SK-N-SH (cell line): ENCODE measurements around the gene SSBP2. TPM values are rescaled to one million over a fixed set of nuclear protein-coding genes. Genes with fewer than 3 reads are reported as not detected.

Experiments used
- CTCF ChIA-PET: fragments of 300-600, 350-600 bp; formaldehyde crosslinking; extraction: SDS; loops from one replicate; lab custom pipeline; 2021; lab: Yijun Ruan, JAX
- POLR2A ChIA-PET: fragments of 350-600 bp; sonication (Branson Sonifier 250); formaldehyde crosslinking; extraction: SDS; loops from one replicate; lab custom pipeline; 2020; ENCODE audit warnings: antibody characterized with exemption, inconsistent platforms; lab: Yijun Ruan, JAX
- DNase-seq: peaks from one replicate; pipeline ENCODE4 v3.0.0; 2012
- H2AFZ ChIP-seq: fragments of 200-600 bp; sonication (generic); 2 replicates; pipeline ENCODE4 v1.8.1; 2016; ENCODE audit warnings: antibody characterized with exemption, mild to moderate bottlenecking, low read depth
- H3F3A ChIP-seq: fragments of 200-600 bp; sonication (generic); replicated peaks from 2 replicates; pipeline ENCODE3; 2016; ENCODE audit warnings: antibody characterized with exemption, mild to moderate bottlenecking; ENCODE audit not compliant: insufficient read depth
- H3K27ac ChIP-seq, 2 experiments: fragments of 200-500 bp in 1 of 2; fragments of 200-600 bp in 1 of 2; sonication (Bioruptor generic) in 1 of 2; sonication (generic), shearing (Covaris generic) in 1 of 2; 2 replicates each; pipeline versions ENCODE4 v1.5.1 to v1.6.1; 2014 to 2016; ENCODE audit warnings: low read depth in 2 of 2, inconsistent platforms in 1 of 2, low read length in 1 of 2, mild to moderate bottlenecking in 1 of 2, mixed read lengths in 1 of 2
- H3K27me3 ChIP-seq: fragments of 200-600 bp; sonication (generic), shearing (Covaris generic); 2 replicates; pipeline ENCODE4 v1.6.1; 2016; ENCODE audit warnings: mixed run types; ENCODE audit not compliant: insufficient read depth
- H3K36me3 ChIP-seq, 2 experiments: fragments of 200-500 bp in 1 of 2; fragments of 200-600 bp in 1 of 2; sonication (Bioruptor generic) in 1 of 2; sonication (generic) in 1 of 2; replicated peaks in 1 of 2; 2 replicates each; pipeline versions ENCODE3 to v1.5.1; 2014 to 2016; ENCODE audit warnings: low read length in 1 of 2, mild to moderate bottlenecking in 1 of 2; ENCODE audit not compliant: insufficient read depth in 2 of 2, control insufficient read depth in 1 of 2
- H3K4me1 ChIP-seq, 2 experiments: fragments of 200-500 bp in 1 of 2; fragments of 200-600 bp in 1 of 2; sonication (Bioruptor generic) in 1 of 2; sonication (generic), shearing (Covaris generic) in 1 of 2; 2 replicates each; pipeline versions ENCODE4 v1.5.1 to v1.6.1; 2014 to 2016; ENCODE audit warnings: low read depth in 1 of 2, low read length in 1 of 2, mixed run types in 1 of 2; ENCODE audit not compliant: insufficient read depth in 2 of 2, control insufficient read depth in 1 of 2
- H3K4me2 ChIP-seq: fragments of 200-600 bp; sonication (generic), shearing (Covaris generic); 2 replicates; pipeline ENCODE4 v1.6.1; 2017; ENCODE audit warnings: mixed run types
- H3K4me3 ChIP-seq, 2 experiments: fragments of 200-500 bp in 1 of 2; fragments of 200-600 bp in 1 of 2; sonication (Bioruptor generic) in 1 of 2; sonication (generic), shearing (Covaris generic) in 1 of 2; 2 replicates each; pipeline versions ENCODE4 v1.5.1 to v1.8.1; 2014 to 2016; ENCODE audit warnings: low read depth in 2 of 2, inconsistent platforms in 1 of 2, low read length in 1 of 2, mild to moderate bottlenecking in 1 of 2, mixed read lengths in 1 of 2, moderate library complexity in 1 of 2
- H3K79me2 ChIP-seq: fragments of 200-600 bp; sonication (generic); 2 replicates; pipeline ENCODE4 v1.8.1; 2017; ENCODE audit warnings: mild to moderate bottlenecking; ENCODE audit not compliant: insufficient read depth
- H3K9ac ChIP-seq: fragments of 200-600 bp; sonication (generic); 2 replicates; pipeline ENCODE4 v1.6.1; 2017; ENCODE audit warnings: mixed run types
- H3K9me2 ChIP-seq: fragments of 200-600 bp; sonication (generic); 2 replicates; pipeline ENCODE4 v1.6.1; 2017; ENCODE audit warnings: mixed run types
- H3K9me3 ChIP-seq: fragments of 200-600 bp; sonication (generic); 2 replicates; pipeline ENCODE4 v1.6.1; 2017; ENCODE audit warnings: mixed run types, mild to moderate bottlenecking, moderate library complexity
- H4K20me1 ChIP-seq: fragments of 200-600 bp; sonication (generic); 2 replicates; pipeline ENCODE4 v1.6.1; 2017; ENCODE audit warnings: mild to moderate bottlenecking, mixed run types; ENCODE audit not compliant: insufficient read depth
- CTCF ChIP-seq: fragments of 200-600 bp; sonication (generic); IDR thresholded peaks from 2 replicates; pipeline ENCODE4 v1.6.1; 2017; ENCODE audit warnings: antibody characterized with exemption, mild to moderate bottlenecking, moderate library complexity
- EP300 ChIP-seq, 2 experiments: IDR thresholded peaks; 2 replicates each; pipeline versions ENCODE4 v1.4.0 to v1.6.1; 2012; ENCODE audit warnings: borderline replicate concordance in 1 of 2, low read depth in 1 of 2, low read length in 1 of 2
- EZH2phosphoT487 ChIP-seq: fragments of 200-600 bp; sonication (generic); IDR thresholded peaks from 2 replicates; pipeline ENCODE4 v1.6.1; 2017; ENCODE audit warnings: low read depth, mixed run types, mild to moderate bottlenecking, antibody characterized with exemption, moderate library complexity, borderline replicate concordance
- FOSL2 ChIP-seq: IDR thresholded peaks from 2 replicates; pipeline ENCODE4 v1.4.0; 2012; ENCODE audit warnings: low read depth, mild to moderate bottlenecking, moderate library complexity, borderline replicate concordance
- FOXJ3 ChIP-seq: sonication (generic); formaldehyde crosslinking; IDR thresholded peaks from 2 replicates; pipeline ENCODE4 v1.5.1; 2020; ENCODE audit warnings: mild to moderate bottlenecking, missing genetic modification reagents
- FOXM1 ChIP-seq: IDR thresholded peaks from 2 replicates; pipeline ENCODE4 v1.4.0; 2012; ENCODE audit warnings: low read depth, mild to moderate bottlenecking
- GABPA ChIP-seq: IDR thresholded peaks from 2 replicates; pipeline ENCODE4 v1.4.0; 2012; ENCODE audit warnings: low read depth, mild to moderate bottlenecking
- GATA2 ChIP-seq: sonication (generic); formaldehyde crosslinking; IDR thresholded peaks from 2 replicates; pipeline ENCODE4 v1.5.0; 2020; ENCODE audit warnings: mild to moderate bottlenecking, missing genetic modification reagents
- IRF3 ChIP-seq: fragments of 150-350 bp; IDR thresholded peaks from 2 replicates; pipeline ENCODE4 v1.6.1; 2016; ENCODE audit warnings: mild to moderate bottlenecking, low read depth, low read length
- MAX ChIP-seq: IDR thresholded peaks from 2 replicates; pipeline ENCODE4 v1.4.0; 2012; ENCODE audit warnings: low read depth
- MXI1 ChIP-seq: IDR thresholded peaks from 2 replicates; pipeline ENCODE4 v1.6.1; 2012; ENCODE audit warnings: mild to moderate bottlenecking, low read depth, low read length, improper control_type of control experiment
- NFIC ChIP-seq: IDR thresholded peaks from 2 replicates; pipeline ENCODE4 v1.4.0; 2012; ENCODE audit warnings: borderline replicate concordance
- NRF1 ChIP-seq: IDR thresholded peaks from 2 replicates; pipeline ENCODE4 v1.6.1; 2012; ENCODE audit warnings: low read depth, mild to moderate bottlenecking, low read length
- PBX3 ChIP-seq: IDR thresholded peaks from 2 replicates; pipeline ENCODE4; 2012
- POLR2AphosphoS5 ChIP-seq: IDR thresholded peaks from 2 replicates; pipeline ENCODE4 v1.6.1; 2012; ENCODE audit warnings: low read depth, low read length
- RCOR1 ChIP-seq: fragments of 150-350 bp; IDR thresholded peaks from 2 replicates; pipeline ENCODE4 v1.6.1; 2017; ENCODE audit warnings: antibody characterized with exemption, low read length
- RFX5 ChIP-seq: IDR thresholded peaks from 2 replicates; pipeline ENCODE4 v1.6.1; 2012; ENCODE audit warnings: mild to moderate bottlenecking, improper control_type of control experiment, low read length
- RXRA ChIP-seq: IDR thresholded peaks from 2 replicates; pipeline ENCODE4 v1.4.0; 2012; ENCODE audit warnings: low read depth, mild to moderate bottlenecking, borderline replicate concordance
- SMC3 ChIP-seq: IDR thresholded peaks from 2 replicates; pipeline ENCODE4 v1.6.1; 2012; ENCODE audit warnings: low read depth, low read length, improper control_type of control experiment
- TAF1 ChIP-seq: IDR thresholded peaks from 2 replicates; pipeline ENCODE4 v1.6.1; 2012; ENCODE audit warnings: low read depth, mild to moderate bottlenecking, low read length, moderate library complexity, borderline replicate concordance
- TEAD4 ChIP-seq: IDR thresholded peaks from 2 replicates; pipeline ENCODE4 v1.4.0; 2012; ENCODE audit warnings: mild to moderate bottlenecking, borderline replicate concordance; ENCODE audit not compliant: insufficient read depth
- YY1 ChIP-seq: IDR thresholded peaks from 2 replicates; pipeline ENCODE4 v1.4.0; 2012; ENCODE audit warnings: low read depth, mild to moderate bottlenecking
- ZBTB33 ChIP-seq: IDR thresholded peaks from 2 replicates; pipeline ENCODE4 v1.4.0; 2012; ENCODE audit warnings: low read depth, borderline replicate concordance
- WGBS: methylation state at CpG from one replicate; pipeline ENCODE4 v1.1.6; 2017; ENCODE audit warnings: low lambda C conversion rate; 5-methylcytosine and 5-hydroxymethylcytosine counted together
- polyA plus RNA-seq, 3 experiments: library from polyadenylated mRNA; depleted of rRNA; stranded (reverse); fragments of >200 nt; gene quantifications; 2 replicates each; pipeline ENCODE4 v1.2.3, GENCODE V29; 2012

Gene SSBP2
- polyA plus RNA-seq, 1 of the 3 experiments (the other 2 are of a cell fraction) = 35.3 TPM

- ChIA-PET CTCF (interaction anchor here (0.7 to 1.1 kb wide), 2 partner anchors 15 to 23 kb away, joined by 3 read pairs; no protein-coding TSS in a partner anchor), POLR2A (no interaction called here)
- Histone ChIP-seq H3F3A (peaks cover 2% of the 10 kb centered on the region), H3K9me2 (no peaks in the 10 kb centered on the region), H4K20me1 (no peaks in the 10 kb centered on the region), H3K9me3 (no peaks in the 10 kb centered on the region; the same call in 1 of the 2 replicates), H3K79me2 (no peaks in the 10 kb centered on the region), H3K4me2 (no peak overlapping the region), H2AFZ (no peak overlapping the region), H3K36me3 (no peaks in the 10 kb centered on the region), H3K27ac (no peak overlapping the region), H3K27me3 (no peaks in the 10 kb centered on the region), H3K4me1 (peaks cover 0 to 4% of the 10 kb centered on the region in 2 experiments; a peak in 2 of 4 replicates), H3K4me3 (no peak overlapping the region), H3K9ac (no peak overlapping the region)
- DNase-seq = peak; percentile 53
- 70% methylated on average over 3 of the region's 3 CpGs for WGBS
- TF ChIP-seq GATA2 (CRISPR knock-in tag) = 0 out of 2 replicates have a peak, but pooled peaks have one; percentile 27
- TF ChIP-seq EP300 (IDR thresholded peaks at IDR 0.05; ENCODE audit: borderline replicate concordance in 1 of 2, low read depth in 1 of 2, low read length in 1 of 2) = peak in 1 of 2 experiments; percentile 43; a peak in 1 of 4 replicates
- no peak for TF ChIP-seq YY1
- peak; percentile 57; the same call in 1 of the 2 replicates for TF ChIP-seq RCOR1
These were observed 264.2 kb downstream of the SSBP2 start for GRCh38 chr5:81486711-81487110.

GRCh38 chr5:81482595-81482994 lies 268.3 kb downstream of the SSBP2 start:
- Histone ChIP-seq H3K4me2 (no peak overlapping the region), H4K20me1 (no peaks in the 10 kb centered on the region), H3K4me3 (no peak overlapping the region), H3K79me2 (no peaks in the 10 kb centered on the region), H3K4me1 (peaks cover 0 to 4% of the 10 kb centered on the region in 2 experiments; a peak in 2 of 4 replicates), H3K9ac (no peak overlapping the region), H3F3A (peaks cover 2% of the 10 kb centered on the region), H3K9me3 (no peaks in the 10 kb centered on the region), H3K9me2 (no peaks in the 10 kb centered on the region), H2AFZ (no peak overlapping the region), H3K36me3 (no peaks in the 10 kb centered on the region), H3K27ac (no peak overlapping the region), H3K27me3 (no peaks in the 10 kb centered on the region)
- ChIA-PET CTCF (interaction anchor here (1.6 kb wide), 1 partner anchor 15 kb away, joined by 3 read pairs; no protein-coding TSS in a partner anchor), POLR2A (no interaction called here)
- DNase-seq = no peak
- 89% methylated on average over 2 of the region's 2 CpGs for WGBS
- TF ChIP-seq TEAD4 (no peak), EZH2phosphoT487 (no peak), ZBTB33 (no peak), RXRA (no peak), RFX5 (no peak), GABPA (no peak), NFIC (no peak), FOSL2 (no peak), MAX (no peak), CTCF (no peak), FOXJ3 (CRISPR knock-in tag) (no peak), NRF1 (no peak), POLR2AphosphoS5 (no peak), PBX3 (no peak), FOXM1 (no peak), SMC3 (no peak), MXI1 (no peak), IRF3 (no peak), TAF1 (no peak)
